ENCODE measurements around the gene IGFLR1.

- TF ChIP-seq POLR2A (IDR thresholded peaks at IDR 0.05) (no peak), CTCF (IDR thresholded peaks at IDR 0.05) (no peak)
Measured at GRCh38 chr19:35787227-35787799, 45.1 kb upstream of the IGFLR1 start.
